Adrenal gland (tissue), 5 donors: ENCODE results near the gene TBC1D22A.

Source experiments
- POLR2A ChIP-seq, 2 donors: fragments of 450-650 bp; IDR thresholded peaks; one replicate each; pipeline ENCODE4 v1.6.1; 2017; ENCODE audit warnings: antibody characterized with exemption in 2 of 2, mild to moderate bottlenecking in 2 of 2, moderate library complexity in 1 of 2
- TF ChIP-seq, protein P1 (sequence below), 6 experiments: fragments of 450-650 bp in 4 of 6; fragments of 200-600 bp in 2 of 6; sonication (generic) in 1 of 6; IDR thresholded peaks; 1 replicate in 5 of 6; 2 replicates in 1 of 6; pipeline versions ENCODE4 v1.5.1 to v1.8.0; 2016 to 2021; ENCODE audit warnings: antibody characterized with exemption in 6 of 6, mild to moderate bottlenecking in 2 of 6, moderate library complexity in 1 of 6
- donor health status: DM: no; HTN: no; CAD: no.

DNA sequence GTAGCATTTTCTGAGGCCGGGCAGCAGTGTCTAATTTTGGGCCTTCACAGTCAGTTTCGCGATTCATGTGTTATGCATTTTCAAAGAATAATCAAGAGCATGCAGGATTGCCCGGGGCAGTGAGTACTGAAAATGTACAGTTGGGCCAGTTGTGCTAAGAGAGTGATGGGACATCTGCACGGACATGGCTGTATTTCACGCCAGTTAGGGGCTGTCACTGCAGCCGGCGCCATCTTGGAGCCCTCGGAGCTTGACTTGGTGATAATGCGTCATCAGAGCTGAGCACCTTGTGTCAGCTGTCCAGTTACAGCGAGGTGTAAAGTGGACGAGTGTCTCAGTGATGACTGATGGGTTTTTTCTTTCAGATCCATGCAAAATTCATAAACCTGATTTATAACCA is 188.9 kb downstream of the TBC1D22A start:
- TF ChIP-seq POLR2A (IDR thresholded peaks at IDR 0.05): no peak
- TF ChIP-seq, protein P1, sequence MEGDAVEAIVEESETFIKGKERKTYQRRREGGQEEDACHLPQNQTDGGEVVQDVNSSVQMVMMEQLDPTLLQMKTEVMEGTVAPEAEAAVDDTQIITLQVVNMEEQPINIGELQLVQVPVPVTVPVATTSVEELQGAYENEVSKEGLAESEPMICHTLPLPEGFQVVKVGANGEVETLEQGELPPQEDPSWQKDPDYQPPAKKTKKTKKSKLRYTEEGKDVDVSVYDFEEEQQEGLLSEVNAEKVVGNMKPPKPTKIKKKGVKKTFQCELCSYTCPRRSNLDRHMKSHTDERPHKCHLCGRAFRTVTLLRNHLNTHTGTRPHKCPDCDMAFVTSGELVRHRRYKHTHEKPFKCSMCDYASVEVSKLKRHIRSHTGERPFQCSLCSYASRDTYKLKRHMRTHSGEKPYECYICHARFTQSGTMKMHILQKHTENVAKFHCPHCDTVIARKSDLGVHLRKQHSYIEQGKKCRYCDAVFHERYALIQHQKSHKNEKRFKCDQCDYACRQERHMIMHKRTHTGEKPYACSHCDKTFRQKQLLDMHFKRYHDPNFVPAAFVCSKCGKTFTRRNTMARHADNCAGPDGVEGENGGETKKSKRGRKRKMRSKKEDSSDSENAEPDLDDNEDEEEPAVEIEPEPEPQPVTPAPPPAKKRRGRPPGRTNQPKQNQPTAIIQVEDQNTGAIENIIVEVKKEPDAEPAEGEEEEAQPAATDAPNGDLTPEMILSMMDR (IDR thresholded peaks at IDR 0.05): no peak
